ENCODE results near the gene RAPGEF2.

GRCh38 chr4:159178979-159179969 is 76.4 kb downstream of the RAPGEF2 start:
- TF ChIP-seq CTCF (IDR thresholded peaks at IDR 0.05) = no peak
- no peak for TF ChIP-seq POLR2A (IDR thresholded peaks at IDR 0.05)

Measured in stomach (tissue), 4 donors.